CD4-positive, alpha-beta memory T cell (primary cell): ENCODE results near the gene ACSS1. TPM values are rescaled to one million over a fixed set of nuclear protein-coding genes. Genes with fewer than 3 reads are reported as not detected.
A peak's percentile ranks its signal among the peaks of the same experiment; 100 is the strongest.

Source experiments
- CTCF ChIA-PET: fragments of 350-600 bp; sonication (Branson Sonifier 250); formaldehyde crosslinking; loops from one replicate; lab custom pipeline; 2021; ENCODE audit warnings: inconsistent platforms; ENCODE audit not compliant: partially characterized antibody; lab: Charles Lee
- POLR2A ChIA-PET: fragments of 350-600 bp; sonication (Branson Sonifier 250); formaldehyde crosslinking; loops from one replicate; lab custom pipeline; 2021; ENCODE audit not compliant: partially characterized antibody; lab: Charles Lee
- DNase-seq, 5 donors: peaks; one replicate each; pipeline versions ENCODE4 v3.0.0 to v3.0.0-alpha.2; 2020 to 2022; ENCODE audit warnings: mixed read lengths in 1 of 5
- H3K27ac ChIP-seq: one replicate; pipeline ENCODE4 v1.7.0; 2013; ENCODE audit warnings: low read depth, low read length
- H3K27me3 ChIP-seq: 2 replicates; pipeline ENCODE4 v1.7.0; 2013; ENCODE audit warnings: mild to moderate bottlenecking, low read length, moderate library complexity; ENCODE audit not compliant: insufficient read depth
- H3K36me3 ChIP-seq: 2 replicates; pipeline ENCODE4 v1.7.0; 2013; ENCODE audit warnings: mild to moderate bottlenecking, low read length, moderate library complexity; ENCODE audit not compliant: insufficient read depth
- H3K4me1 ChIP-seq: 2 replicates; pipeline ENCODE4 v1.7.0; 2013; ENCODE audit warnings: mild to moderate bottlenecking, low read length, moderate library complexity; ENCODE audit not compliant: insufficient read depth
- H3K4me3 ChIP-seq, 2 donors: one replicate each; pipeline ENCODE4 v1.7.0; 2013; ENCODE audit warnings: low read length in 2 of 2, mild to moderate bottlenecking in 1 of 2
- H3K9me3 ChIP-seq, 2 donors: one replicate each; pipeline ENCODE4 v1.7.0; 2013; ENCODE audit warnings: low read length in 2 of 2, control low read depth in 1 of 2; ENCODE audit not compliant: control insufficient read depth in 1 of 2
- H3K27ac Mint-ChIP-seq, 7 donors: one replicate each; pipeline ENCODE4 v1.8.0; 2020 to 2021; ENCODE audit warnings: mixed read lengths in 7 of 7, mild to moderate bottlenecking in 6 of 7, inconsistent platforms in 3 of 7, moderate library complexity in 3 of 7
- H3K27me3 Mint-ChIP-seq, 2 donors: one replicate each; pipeline ENCODE4 v1.8.0; 2020 to 2021; ENCODE audit warnings: mixed read lengths in 2 of 2
- H3K36me3 Mint-ChIP-seq, 2 donors: one replicate each; pipeline ENCODE4 v1.8.0; 2020 to 2021; ENCODE audit warnings: mixed read lengths in 2 of 2, inconsistent platforms in 1 of 2, mild to moderate bottlenecking in 1 of 2
- H3K4me1 Mint-ChIP-seq, 4 donors: one replicate each; pipeline ENCODE4 v1.8.0; 2020 to 2021; ENCODE audit warnings: mixed read lengths in 4 of 4, mild to moderate bottlenecking in 1 of 4
- H3K4me3 Mint-ChIP-seq, 8 donors: one replicate each; pipeline ENCODE4 v1.8.0; 2020 to 2021; ENCODE audit warnings: mixed read lengths in 8 of 8, mild to moderate bottlenecking in 7 of 8, moderate library complexity in 6 of 8, inconsistent platforms in 3 of 8
- H3K9me3 Mint-ChIP-seq, 8 donors: one replicate each; pipeline ENCODE4 v1.8.0; 2020 to 2021; ENCODE audit warnings: mixed read lengths in 8 of 8, mild to moderate bottlenecking in 5 of 8, inconsistent platforms in 3 of 8, moderate library complexity in 1 of 8
- intact Hi-C: fragments of 100-400 bp; cut with micrococcal nuclease; formaldehyde crosslinking; loops from one replicate; pipeline ENCODE4 v1.15.1; 2023
- polyA plus RNA-seq, 2 donors: library from polyadenylated mRNA; unstranded; fragments of 300-500 nt; fragmentation: Illumina TruSeq; gene quantifications; one replicate each; pipeline ENCODE4 v1.2.3, GENCODE V29; 2021
- total RNA-seq, 2 experiments: library from RNA; stranded (reverse); gene quantifications; one replicate each; pipeline ENCODE4 v1.2.3, GENCODE V29; 2021

Gene ACSS1
- total and polyA plus RNA-seq, 4 experiments from 2014 or later, result 44.6 to 56.5 (median 51.3) TPM

DNA sequence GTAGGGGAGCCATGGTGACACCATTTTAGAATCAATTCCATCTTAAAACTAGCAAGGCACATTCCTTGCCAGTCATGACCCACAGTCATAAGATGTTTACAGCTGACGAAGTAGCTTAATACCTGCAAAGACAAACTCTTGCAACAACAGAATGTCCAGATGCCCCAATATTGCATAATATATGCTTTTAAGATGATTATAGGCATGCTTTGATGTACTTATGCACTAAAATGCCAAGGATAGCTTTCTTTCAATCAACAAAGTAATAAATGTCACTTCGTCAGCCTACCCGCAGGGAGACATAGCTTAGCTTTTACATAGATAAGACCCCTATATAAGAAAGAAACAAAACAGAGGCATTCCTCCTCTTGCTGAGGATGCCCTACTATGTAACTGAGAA, 26.7 kb downstream of the ACSS1 start:
- peaks cover 8% of the 10 kb centered on the region for H3K4me1 ChIP-seq
- no peak overlapping the region for H3K4me3 Mint-ChIP-seq
- peaks cover 22 to 59% (median 34%) of the 10 kb centered on the region in 4 donors for H3K4me1 Mint-ChIP-seq
- H3K27me3 ChIP-seq, result no peaks in the 10 kb centered on the region
- no peak for DNase-seq
- POLR2A ChIA-PET, result no interaction called here
- H3K36me3 Mint-ChIP-seq, result peaks cover 19 to 42% of the 10 kb centered on the region in 2 donors
- CTCF ChIA-PET, result interaction anchor here (1.1 kb wide), 1 partner anchor 34 kb away, joined by 3 read pairs; no protein-coding TSS in a partner anchor
- no peaks in the 10 kb centered on the region for H3K9me3 ChIP-seq
- H3K9me3 Mint-ChIP-seq, result no peaks in the 10 kb centered on the region
- intact Hi-C loops, result no loop called here
- H3K36me3 ChIP-seq, result peaks cover 9% of the 10 kb centered on the region
- H3K27ac ChIP-seq, result no peak overlapping the region
- H3K27ac Mint-ChIP-seq, result no peak overlapping the region
- no peak overlapping the region for H3K4me3 ChIP-seq
- H3K27me3 Mint-ChIP-seq, result no peaks in the 10 kb centered on the region

GRCh38 chr20:25030649-25031207, 27.2 kb downstream of the ACSS1 start:
- no peak for DNase-seq
- H3K36me3 Mint-ChIP-seq, result peaks cover 19 to 43% of the 10 kb centered on the region in 2 donors
- peaks cover 18 to 55% (median 30%) of the 10 kb centered on the region in 4 donors for H3K4me1 Mint-ChIP-seq
- H3K4me3 Mint-ChIP-seq, result no peak overlapping the region
- no peak overlapping the region for H3K4me3 ChIP-seq
- ChIA-PET CTCF (interaction anchor here (1.1 kb wide), 1 partner anchor 35 kb away, joined by 3 read pairs; no protein-coding TSS in a partner anchor), POLR2A (no interaction called here)
- no peaks in the 10 kb centered on the region for H3K9me3 Mint-ChIP-seq
- no peak overlapping the region for H3K27ac ChIP-seq
- no peaks in the 10 kb centered on the region for H3K27me3 ChIP-seq
- peaks cover 9% of the 10 kb centered on the region for H3K36me3 ChIP-seq
- peak overlapping the region in 2 of 7 donors; percentile 18 to 46 for H3K27ac Mint-ChIP-seq
- H3K9me3 ChIP-seq, result no peaks in the 10 kb centered on the region
- H3K27me3 Mint-ChIP-seq, result no peaks in the 10 kb centered on the region
- intact Hi-C loops, result no loop called here
- peaks cover 3% of the 10 kb centered on the region for H3K4me1 ChIP-seq

GRCh38 chr20:25030007-25030648, 27.8 kb downstream of the ACSS1 start:
- no peak overlapping the region for H3K4me3 Mint-ChIP-seq
- peaks cover 19 to 45% of the 10 kb centered on the region in 2 donors for H3K36me3 Mint-ChIP-seq
- Histone ChIP-seq H3K4me3 (no peak overlapping the region), H3K36me3 (peaks cover 9% of the 10 kb centered on the region), H3K9me3 (no peaks in the 10 kb centered on the region), H3K4me1 (no peaks in the 10 kb centered on the region), H3K27ac (no peak overlapping the region), H3K27me3 (no peaks in the 10 kb centered on the region)
- CTCF ChIA-PET, result no interaction called here
- intact Hi-C loops, result no loop called here
- H3K4me1 Mint-ChIP-seq, result peaks cover 17 to 53% (median 27%) of the 10 kb centered on the region in 4 donors
- peak overlapping the region in 4 of 7 donors; percentile 18 to 80 (median 37) for H3K27ac Mint-ChIP-seq
- no peaks in the 10 kb centered on the region for H3K9me3 Mint-ChIP-seq
- DNase-seq, result no peak
- H3K27me3 Mint-ChIP-seq, result no peaks in the 10 kb centered on the region
- POLR2A ChIA-PET, result interaction anchor here (1.1 kb wide), 1 partner anchor 28 kb away, joined by 4 read pairs; the partner anchor contains the start of gene ACSS1

- Mint-ChIP-seq H3K9me3 (no peaks in the 10 kb centered on the region), H3K27ac (peak overlapping the region in 4 of 7 donors; percentile 18 to 62 (median 24)), H3K4me1 (peaks cover 17 to 48% (median 29%) of the 10 kb centered on the region in 4 donors), H3K4me3 (peak overlapping the region in 1 of 8 donors; percentile 29), H3K36me3 (peaks cover 28 to 68% of the 10 kb centered on the region in 2 donors), H3K27me3 (no peaks in the 10 kb centered on the region)
- intact Hi-C loops, result no loop called here
- no peak overlapping the region for H3K27ac ChIP-seq
- no peaks in the 10 kb centered on the region for H3K27me3 ChIP-seq
- H3K4me3 ChIP-seq, result no peak overlapping the region
- H3K36me3 ChIP-seq, result peaks cover 21% of the 10 kb centered on the region
- H3K4me1 ChIP-seq, result no peaks in the 10 kb centered on the region
- CTCF ChIA-PET, result no interaction called here
- POLR2A ChIA-PET, result no interaction called here
- no peak for DNase-seq
- no peaks in the 10 kb centered on the region for H3K9me3 ChIP-seq
Measured at GRCh38 chr20:25025986-25026605, 31.8 kb downstream of the ACSS1 start.

DNA sequence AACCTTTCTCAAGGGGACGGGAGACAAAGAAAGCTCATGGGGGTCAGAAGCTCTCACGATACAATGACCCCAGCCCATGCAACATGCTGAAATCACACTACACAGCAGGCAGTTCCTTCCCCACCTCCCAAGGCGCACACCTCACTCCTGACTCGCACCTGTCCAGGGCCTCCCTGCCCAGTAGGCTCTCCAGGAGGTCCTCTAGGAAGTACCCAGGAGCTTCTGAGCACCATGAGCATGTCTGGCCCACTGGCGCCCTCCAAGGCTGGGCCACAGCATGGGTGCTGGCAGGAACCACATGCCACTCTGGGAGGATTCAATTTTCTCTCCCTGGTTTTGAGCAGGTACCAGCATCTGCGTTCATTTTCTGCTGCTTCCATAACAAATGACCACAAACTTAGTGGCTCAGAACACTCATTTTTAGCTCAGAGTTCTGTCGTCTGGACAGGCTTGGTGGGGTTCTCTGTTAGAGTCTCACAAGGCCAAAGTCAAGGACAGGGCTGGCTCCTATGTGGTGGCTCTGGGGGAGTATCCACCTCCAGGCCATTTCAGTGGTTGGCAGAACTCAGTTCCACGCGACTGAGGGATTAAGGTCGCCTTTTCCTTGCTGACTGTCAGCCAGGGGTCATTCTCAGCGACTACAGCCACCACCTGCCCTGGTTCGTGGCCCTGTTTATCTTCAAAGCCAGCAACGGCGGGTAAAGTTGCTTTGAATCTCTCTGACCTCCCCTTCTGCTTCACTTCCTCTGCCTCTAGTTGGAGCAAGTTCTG, 32.7 kb downstream of the ACSS1 start:
- ChIA-PET CTCF (interaction anchor here (0.6 kb wide), 1 partner anchor 10 kb away, joined by 3 read pairs; no protein-coding TSS in a partner anchor), POLR2A (no interaction called here)
- no peak for DNase-seq
- Histone ChIP-seq H3K36me3 (peaks cover 24% of the 10 kb centered on the region), H3K4me1 (no peaks in the 10 kb centered on the region), H3K27me3 (no peaks in the 10 kb centered on the region), H3K27ac (no peak overlapping the region), H3K9me3 (no peaks in the 10 kb centered on the region), H3K4me3 (no peak overlapping the region)
- Mint-ChIP-seq H3K9me3 (no peaks in the 10 kb centered on the region), H3K36me3 (peaks cover 25 to 66% of the 10 kb centered on the region in 2 donors), H3K4me3 (no peak overlapping the region), H3K27me3 (no peaks in the 10 kb centered on the region), H3K27ac (peak overlapping the region in 1 of 7 donors; percentile 41), H3K4me1 (peaks cover 13 to 40% (median 23%) of the 10 kb centered on the region in 4 donors)
- intact Hi-C loops, result no loop called here

GRCh38 chr20:25024171-25024570, 33.8 kb downstream of the ACSS1 start:
- peaks cover 23% of the 10 kb centered on the region for H3K36me3 ChIP-seq
- peaks cover 9 to 33% (median 15%) of the 10 kb centered on the region in 4 donors for H3K4me1 Mint-ChIP-seq
- H3K27me3 Mint-ChIP-seq, result no peaks in the 10 kb centered on the region
- peak overlapping the region in 1 of 7 donors; percentile 48 for H3K27ac Mint-ChIP-seq
- POLR2A ChIA-PET, result no interaction called here
- no peaks in the 10 kb centered on the region for H3K27me3 ChIP-seq
- no peaks in the 10 kb centered on the region for H3K9me3 Mint-ChIP-seq
- no peaks in the 10 kb centered on the region for H3K4me1 ChIP-seq
- intact Hi-C loops, result no loop called here
- CTCF ChIA-PET, result no interaction called here
- peak overlapping the region in 1 of 8 donors; percentile 20 for H3K4me3 Mint-ChIP-seq
- peaks cover 19 to 66% of the 10 kb centered on the region in 2 donors for H3K36me3 Mint-ChIP-seq
- H3K4me3 ChIP-seq, result no peak overlapping the region
- no peaks in the 10 kb centered on the region for H3K9me3 ChIP-seq
- no peak overlapping the region for H3K27ac ChIP-seq
- no peak for DNase-seq
